Measurements from ENCODE around the gene SLC6A18.
"Not testable (repeated sequence)": the region's sequence is repeated elsewhere in the genome, so short reads cannot be mapped to it uniquely, and the experiment has no call there.

Gene SLC6A18

DNA sequence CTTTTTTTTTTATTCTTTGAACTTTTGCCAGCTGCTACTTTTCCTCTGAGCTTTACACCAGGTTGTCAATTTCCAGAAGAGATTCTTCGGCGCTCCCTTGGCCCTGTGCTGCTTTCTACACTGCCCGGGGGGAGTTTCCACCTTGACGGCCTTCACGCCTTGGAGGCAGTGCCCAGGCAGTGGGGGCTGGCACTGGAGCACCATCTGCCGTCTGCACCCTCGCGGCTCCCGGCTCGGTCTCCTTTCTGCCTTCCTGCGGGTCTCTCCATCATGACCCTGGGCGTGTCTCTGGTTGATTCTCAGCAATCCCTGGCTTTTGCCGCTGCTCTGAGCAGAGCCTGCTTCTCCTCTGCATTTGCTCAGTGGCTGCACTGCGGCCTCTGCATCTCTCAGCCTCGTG, 2.9 kb downstream of the SLC6A18 start:
- DNase-seq (ENCODE audit: insufficient read length, low spot score) (no peak), FAIRE-seq (no peak)

- not testable (repeated sequence) for DNase-seq (ENCODE audit: insufficient read length, low spot score); FAIRE-seq
Measured at GRCh38 chr5:1229023-1229422, 3.8 kb downstream of the SLC6A18 start.

- no peak for DNase-seq (ENCODE audit: insufficient read length, low spot score)
- FAIRE-seq, result no peak
Measured at GRCh38 chr5:1229822-1230221, 4.6 kb downstream of the SLC6A18 start.

- FAIRE-seq (no peak), DNase-seq (ENCODE audit: insufficient read length, low spot score) (no peak)
Measured at GRCh38 chr5:1230551-1230950, 5.4 kb downstream of the SLC6A18 start.

GRCh38 chr5:1231354-1231905, 6.2 kb downstream of the SLC6A18 start:
- DNase-seq (ENCODE audit: insufficient read length, low spot score), result no peak
- no peak for FAIRE-seq

DNA sequence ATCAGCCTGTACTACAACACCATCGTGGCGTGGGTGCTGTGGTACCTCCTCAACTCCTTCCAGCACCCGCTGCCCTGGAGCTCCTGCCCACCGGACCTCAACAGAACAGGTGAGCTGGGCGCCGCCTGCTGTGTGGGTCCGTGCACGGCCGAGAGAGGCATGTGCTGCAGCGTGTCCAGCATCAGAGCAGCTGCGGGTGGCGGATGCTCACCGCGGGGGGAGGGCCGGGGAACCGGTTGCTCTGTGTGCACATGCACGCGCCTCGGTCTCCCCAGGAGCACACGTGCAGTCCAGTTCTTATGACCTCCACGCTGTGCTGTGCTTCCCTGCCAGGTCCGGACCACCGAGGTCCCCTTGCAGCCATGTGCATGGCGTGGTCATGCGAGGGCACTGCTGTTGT, 7.6 kb downstream of the SLC6A18 start:
- FAIRE-seq (no peak), DNase-seq (ENCODE audit: insufficient read length, low spot score) (no peak)

GRCh38 chr5:1235379-1235778, 10.2 kb downstream of the SLC6A18 start:
- FAIRE-seq (no peak), DNase-seq (ENCODE audit: insufficient read length, low spot score) (no peak)

DNA sequence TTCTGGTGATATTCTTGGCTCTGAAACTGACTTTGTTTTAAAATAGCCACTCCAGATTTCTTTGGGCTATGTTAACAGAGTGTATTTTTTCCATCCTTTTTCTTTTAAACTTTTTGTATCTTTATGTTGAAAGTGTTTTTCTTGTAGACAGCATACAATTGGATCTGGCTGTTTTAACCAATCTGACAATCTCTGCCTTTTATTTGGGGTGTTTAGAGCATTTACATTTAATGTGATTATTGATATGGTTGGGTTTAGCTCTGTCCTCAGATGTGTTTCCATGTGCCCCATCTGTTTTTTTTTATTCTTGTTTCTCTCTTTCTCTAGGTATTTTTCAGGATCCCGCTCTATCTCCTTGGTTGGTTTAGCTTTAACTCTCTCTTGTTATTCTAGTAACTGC, 10.7 kb downstream of the SLC6A18 start:
- DNase-seq (ENCODE audit: insufficient read length, low spot score) (no peak), FAIRE-seq (no peak)

DNA sequence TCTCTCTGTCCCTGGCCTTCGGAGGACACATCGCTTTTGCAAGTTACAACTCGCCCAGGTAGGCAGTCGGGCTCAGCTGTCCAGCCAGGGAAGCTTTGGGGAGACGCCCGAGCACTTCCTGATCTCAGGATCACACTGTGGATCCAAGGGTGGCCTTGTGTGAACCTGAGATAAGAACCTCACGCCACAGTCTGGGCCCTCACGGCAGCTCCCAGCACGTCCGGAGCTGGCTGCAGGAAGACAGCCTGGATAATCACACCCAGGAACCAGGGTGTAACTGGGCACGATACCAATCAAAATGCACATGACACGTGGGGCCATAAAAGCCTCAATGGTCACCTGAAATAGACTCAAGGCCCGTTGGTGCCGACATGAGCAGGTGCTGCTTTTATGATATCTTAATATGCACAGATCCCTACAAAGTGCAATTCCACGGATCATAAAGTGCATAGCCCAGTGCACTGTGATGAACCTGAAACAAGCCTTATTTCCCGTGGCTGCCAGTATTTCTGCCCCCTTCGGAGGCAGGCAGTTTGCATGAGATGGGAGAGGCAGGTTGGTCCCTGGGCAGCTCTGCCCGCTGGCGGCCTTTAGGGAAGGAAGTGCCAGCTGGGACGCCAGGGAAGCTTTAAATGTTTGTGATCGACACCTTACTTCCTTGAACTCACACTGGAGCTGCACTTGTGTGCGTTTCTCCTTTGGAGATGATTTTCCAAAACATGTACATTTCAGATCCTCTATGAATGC, 14.5 kb downstream of the SLC6A18 start:
- DNase-seq (ENCODE audit: insufficient read length, low spot score) (no peak), FAIRE-seq (no peak)

DNA sequence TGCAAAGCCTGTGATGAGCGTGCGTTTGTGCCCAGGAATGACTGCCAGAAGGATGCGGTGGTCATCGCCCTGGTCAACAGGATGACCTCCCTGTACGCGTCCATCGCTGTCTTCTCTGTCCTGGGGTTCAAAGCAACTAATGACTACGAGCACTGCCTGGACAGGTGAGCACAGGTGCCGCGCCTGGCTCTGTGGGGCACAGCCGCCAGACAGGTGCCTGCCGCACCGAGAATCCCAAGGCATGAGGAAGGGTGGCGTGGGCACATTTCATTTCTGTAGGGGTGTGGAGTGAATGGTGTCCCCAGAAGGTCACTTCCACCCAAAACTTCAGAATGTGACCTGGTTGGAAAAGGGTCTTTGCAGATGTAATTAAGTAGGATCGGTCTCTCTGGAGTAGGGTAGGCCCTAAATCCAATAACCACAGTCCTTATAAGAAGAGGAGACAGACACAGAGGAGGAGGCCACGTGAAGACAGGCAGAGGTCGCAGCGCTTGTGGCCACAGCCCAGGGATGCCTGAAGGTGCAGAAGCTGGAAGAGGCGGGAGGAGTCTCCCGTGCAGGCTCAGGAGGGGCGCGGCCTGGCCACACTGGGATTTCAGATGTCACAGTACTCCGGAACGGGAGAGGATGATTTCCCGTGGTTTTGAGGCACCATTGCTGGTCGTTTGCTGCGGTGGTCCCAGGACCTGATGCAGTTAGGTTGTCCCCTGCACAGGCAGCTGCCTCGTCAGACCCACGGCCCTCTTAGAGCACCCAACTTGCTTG, 15.5 kb downstream of the SLC6A18 start:
- no peak for FAIRE-seq
- no peak for DNase-seq (ENCODE audit: insufficient read length, low spot score)

- FAIRE-seq (no peak), DNase-seq (ENCODE audit: insufficient read length, low spot score) (no peak)
Measured at GRCh38 chr5:1241509-1242080, 16.4 kb downstream of the SLC6A18 start.

DNA sequence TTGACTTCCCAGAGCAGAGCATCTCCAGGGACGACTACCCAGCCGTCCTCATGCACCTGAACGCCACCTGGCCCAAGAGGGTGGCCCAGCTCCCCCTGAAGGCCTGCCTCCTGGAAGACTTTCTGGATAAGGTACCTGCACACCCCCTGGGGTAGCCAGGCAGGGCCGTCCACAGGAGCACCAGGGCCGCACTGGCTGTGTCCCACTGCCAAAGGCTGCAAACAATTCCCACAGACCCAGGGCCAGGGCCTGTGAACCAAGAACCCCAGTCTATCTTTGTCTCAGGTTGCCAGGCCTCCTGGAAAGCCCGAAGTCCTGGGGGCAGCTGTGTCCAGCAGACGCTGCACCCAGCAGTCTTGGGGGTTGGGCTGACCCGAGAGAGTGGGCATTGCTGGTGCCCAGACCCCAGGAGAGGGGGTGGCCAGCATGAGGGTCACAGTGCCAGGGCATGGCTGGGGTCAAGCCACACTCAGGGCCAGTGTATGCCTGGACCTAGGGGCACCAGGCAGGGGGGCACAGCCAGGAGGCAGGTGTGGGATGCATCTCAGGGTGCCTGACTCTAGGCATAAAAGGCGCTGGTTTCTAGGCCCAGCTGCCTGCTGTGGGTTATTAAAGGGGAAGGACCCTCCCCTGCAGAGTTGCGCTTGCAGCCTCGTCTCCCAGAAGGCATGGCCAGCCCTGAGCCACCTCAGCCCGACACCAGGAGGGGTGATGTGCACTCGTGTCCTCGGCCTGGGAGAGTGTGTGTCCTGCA, 17.7 kb downstream of the SLC6A18 start:
- DNase-seq (ENCODE audit: insufficient read length, low spot score) (no peak), FAIRE-seq (no peak)

GRCh38 chr5:1243487-1244130, 18.4 kb downstream of the SLC6A18 start:
- no peak for FAIRE-seq
- no peak for DNase-seq (ENCODE audit: insufficient read length, low spot score)

- no peak for DNase-seq (ENCODE audit: insufficient read length, low spot score)
- no peak for FAIRE-seq
Measured at GRCh38 chr5:1244255-1244654, 19.1 kb downstream of the SLC6A18 start.

- FAIRE-seq (no peak), DNase-seq (ENCODE audit: insufficient read length, low spot score) (no peak)
Measured at GRCh38 chr5:1244976-1245375, 19.8 kb downstream of the SLC6A18 start.

DNA sequence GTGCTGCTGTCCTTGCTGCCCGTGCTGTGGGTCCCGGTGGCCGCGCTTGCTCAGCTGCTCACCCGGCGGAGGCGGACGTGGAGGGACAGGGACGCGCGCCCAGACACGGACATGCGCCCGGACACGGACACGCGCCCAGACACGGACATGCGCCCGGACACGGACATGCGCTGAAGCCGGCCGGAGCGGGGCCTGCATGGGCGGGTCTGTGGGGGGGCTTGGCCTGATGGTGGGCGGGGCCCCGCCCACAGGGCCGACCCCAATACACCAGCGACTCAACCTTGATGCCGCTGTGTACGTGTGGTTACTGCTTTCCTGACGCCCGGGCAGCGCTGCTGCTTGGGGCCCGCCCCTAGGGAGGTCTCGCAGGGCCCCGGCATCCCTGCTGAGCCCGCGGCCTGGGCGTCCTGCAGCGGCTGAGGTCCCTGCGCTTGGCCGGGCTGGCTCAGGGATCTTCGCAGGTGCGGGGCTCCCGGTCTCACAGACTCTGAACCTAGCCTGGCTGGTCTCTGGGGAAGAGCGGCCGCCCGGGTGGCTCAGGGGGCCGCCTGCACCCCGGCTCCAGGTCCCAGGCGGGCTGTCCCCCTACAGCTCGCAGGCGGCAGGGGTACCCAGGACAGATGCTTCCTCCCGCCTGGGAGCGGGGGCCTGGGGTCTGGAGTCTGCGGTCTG, 20.9 kb downstream of the SLC6A18 start:
- FAIRE-seq, result no peak
- DNase-seq (ENCODE audit: insufficient read length, low spot score), result no peak

DNA sequence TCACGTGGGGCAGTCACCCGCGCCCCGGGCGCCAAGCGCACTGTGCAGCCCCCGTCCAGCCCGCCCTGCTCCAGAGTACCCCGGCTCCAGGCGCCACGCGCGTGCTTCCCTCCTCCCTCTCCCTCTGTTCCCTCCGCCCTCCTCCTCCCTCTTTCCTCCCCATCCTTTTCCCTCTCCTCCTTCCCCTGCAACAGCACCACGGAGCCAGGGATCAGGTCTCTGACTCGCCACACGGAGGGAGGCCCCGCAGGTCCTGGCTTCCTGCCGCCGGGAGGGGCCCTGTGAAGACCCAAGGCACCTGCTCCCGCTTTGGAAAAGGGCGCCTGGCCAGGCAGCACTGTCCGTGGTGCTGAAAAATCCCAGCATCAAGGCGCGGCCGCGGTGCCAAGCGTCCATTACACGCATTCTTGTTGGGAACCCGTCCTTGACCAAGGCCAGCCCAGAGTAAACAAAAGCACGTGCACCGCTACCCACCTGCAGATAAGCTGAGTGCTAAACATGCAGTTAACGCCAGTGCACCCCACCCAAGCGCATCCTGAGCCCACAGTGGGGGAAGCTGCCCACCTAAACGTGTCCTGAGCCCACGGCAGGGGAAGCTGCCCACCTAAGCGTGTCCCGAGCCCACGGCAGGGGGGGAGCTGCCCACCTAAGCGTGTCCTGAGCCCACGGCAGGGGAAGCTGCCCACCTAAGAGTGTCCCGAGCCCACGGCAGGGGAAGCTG, 21.7 kb downstream of the SLC6A18 start:
- no peak for FAIRE-seq
- no peak for DNase-seq (ENCODE audit: insufficient read length, low spot score)

- DNase-seq (ENCODE audit: insufficient read length, low spot score) (no peak), FAIRE-seq (no peak)
Measured at GRCh38 chr5:1247811-1248210, 22.6 kb downstream of the SLC6A18 start.
